ENCODE data around the gene HOXB6. TPM values are rescaled to one million over a fixed set of nuclear protein-coding genes. Genes with fewer than 3 reads are reported as not detected.

HOXB6 gene
- total and polyA plus RNA-seq, 3 experiments from 2014 or later = 0.22 to 0.37 TPM; not detected in 1

DNA sequence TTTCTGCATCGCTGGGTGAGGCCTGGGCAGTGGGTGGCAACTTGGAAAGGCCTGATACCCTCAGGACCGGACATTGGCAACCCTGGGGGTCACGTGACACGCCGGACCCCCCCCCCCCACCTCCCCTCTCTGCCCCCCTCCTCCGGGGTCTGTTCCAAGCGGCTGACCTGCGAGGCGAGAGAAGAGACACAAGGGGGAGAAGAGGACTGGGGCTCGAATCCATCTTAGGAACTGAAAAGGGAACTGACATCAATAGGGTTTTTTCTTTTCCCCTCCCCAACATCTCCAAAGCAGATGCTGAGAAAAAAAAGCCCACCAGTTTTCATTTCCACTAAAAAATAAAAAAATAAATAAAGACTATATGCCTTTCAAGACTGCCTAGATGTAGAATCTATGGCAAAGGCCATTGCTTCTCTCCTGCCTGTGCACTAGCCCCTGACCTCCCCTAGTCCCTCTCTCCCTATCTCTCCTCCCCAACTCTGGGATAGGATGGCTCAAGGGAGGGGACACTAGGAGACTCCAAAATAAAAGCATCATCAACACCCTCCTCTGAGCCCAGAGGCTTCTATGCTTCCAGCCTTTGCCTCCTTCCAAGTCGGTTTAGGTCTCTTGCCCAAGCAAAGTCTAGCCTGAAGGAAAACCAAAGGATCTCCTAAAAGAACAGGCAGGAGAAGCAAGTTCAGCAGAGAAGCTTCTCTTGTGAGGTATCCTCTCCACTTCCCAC, 52.2 kb downstream of the HOXB6 start:
- H3K4me1 ChIP-seq (ENCODE audit: insufficient read depth, low read length) = peaks cover 12% of the 10 kb centered on the region
- H3K36me3 ChIP-seq (ENCODE audit: insufficient read depth, low read length) = no peaks in the 10 kb centered on the region
- H3K4me3 ChIP-seq (ENCODE audit: low read length) = no peak overlapping the region
- H3K27me3 Mint-ChIP-seq = peaks cover 9 to 10% of the 10 kb centered on the region in 2 donors
- no peak overlapping the region for H3K27ac Mint-ChIP-seq
- H3K36me3 Mint-ChIP-seq = peaks cover 0 to 8% (median 5%) of the 10 kb centered on the region in 3 donors
- H3K4me3 Mint-ChIP-seq = no peak overlapping the region
- peaks cover 8 to 24% (median 16%) of the 10 kb centered on the region in 3 donors for H3K4me1 Mint-ChIP-seq
- no peaks in the 10 kb centered on the region for H3K27me3 ChIP-seq (ENCODE audit: insufficient read depth, low read length, poor library complexity, severe bottlenecking)
- ChIA-PET CTCF (no interaction called here), POLR2A (no interaction called here)
- H3K9me3 ChIP-seq (ENCODE audit: low read length) = no peaks in the 10 kb centered on the region
- H3K27ac ChIP-seq (ENCODE audit: low read depth, low read length) = no peak overlapping the region
- H3K9me3 Mint-ChIP-seq = no peaks in the 10 kb centered on the region
- peak in 1 of 5 donors; percentile 6 for DNase-seq

DNA sequence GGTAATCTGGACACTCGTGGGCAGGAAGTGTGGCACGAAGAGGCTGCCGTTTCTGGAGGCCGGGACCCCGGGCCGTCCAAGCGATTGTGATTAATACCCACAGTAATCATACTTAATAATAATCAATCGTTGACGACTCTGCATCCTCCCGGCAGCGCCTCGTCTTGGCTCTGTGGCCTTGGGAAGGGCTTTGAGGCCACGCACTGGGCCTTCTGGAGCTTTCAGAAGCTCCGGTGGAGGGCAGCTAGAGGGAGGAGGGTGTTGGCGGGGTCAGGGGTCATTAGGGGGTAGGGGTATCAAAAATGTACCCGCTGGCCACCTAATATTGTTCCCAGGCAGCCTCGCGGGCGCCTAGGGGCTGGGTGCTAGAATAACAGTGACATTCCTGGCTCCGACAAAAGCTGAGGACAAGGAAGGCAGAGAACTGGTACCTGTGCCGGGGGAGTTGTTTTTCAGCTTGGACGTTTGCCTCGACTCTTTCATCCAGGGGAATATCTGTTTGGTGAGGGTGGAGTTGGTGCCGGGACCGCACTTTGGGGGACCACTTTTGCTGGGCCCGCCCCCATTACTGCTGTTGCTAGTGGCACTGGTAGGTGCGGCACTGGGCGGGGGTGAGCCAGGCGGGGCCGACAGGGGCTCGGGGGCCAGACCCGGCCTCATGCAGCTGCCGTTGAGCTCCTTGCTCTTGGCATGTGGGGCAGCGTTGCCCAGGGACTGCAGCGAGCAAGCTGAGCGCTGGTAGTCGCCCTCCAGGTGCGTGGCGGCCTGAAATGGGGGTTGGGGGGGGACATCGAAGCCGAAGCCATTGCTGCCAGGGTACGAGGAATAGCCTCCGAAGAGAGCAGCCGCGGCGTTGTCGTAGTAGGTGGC, 53.0 kb downstream of the HOXB6 start:
- peaks cover 17% of the 10 kb centered on the region for H3K4me1 ChIP-seq (ENCODE audit: insufficient read depth, low read length)
- ChIA-PET CTCF (no interaction called here), POLR2A (no interaction called here)
- peaks cover 7% of the 10 kb centered on the region in 2 donors for H3K27me3 Mint-ChIP-seq
- peaks cover 9 to 31% (median 18%) of the 10 kb centered on the region in 3 donors for H3K4me1 Mint-ChIP-seq
- H3K9me3 ChIP-seq (ENCODE audit: low read length) = no peaks in the 10 kb centered on the region
- peaks cover 0 to 8% (median 5%) of the 10 kb centered on the region in 3 donors for H3K36me3 Mint-ChIP-seq
- no peak overlapping the region for H3K27ac ChIP-seq (ENCODE audit: low read depth, low read length)
- H3K27ac Mint-ChIP-seq = no peak overlapping the region
- no peak overlapping the region for H3K4me3 Mint-ChIP-seq
- H3K36me3 ChIP-seq (ENCODE audit: insufficient read depth, low read length) = no peaks in the 10 kb centered on the region
- H3K27me3 ChIP-seq (ENCODE audit: insufficient read depth, low read length, poor library complexity, severe bottlenecking) = no peaks in the 10 kb centered on the region
- H3K9me3 Mint-ChIP-seq = no peaks in the 10 kb centered on the region
- peak in 1 of 5 donors; percentile 33 for DNase-seq
- H3K4me3 ChIP-seq (ENCODE audit: low read length) = no peak overlapping the region

DNA sequence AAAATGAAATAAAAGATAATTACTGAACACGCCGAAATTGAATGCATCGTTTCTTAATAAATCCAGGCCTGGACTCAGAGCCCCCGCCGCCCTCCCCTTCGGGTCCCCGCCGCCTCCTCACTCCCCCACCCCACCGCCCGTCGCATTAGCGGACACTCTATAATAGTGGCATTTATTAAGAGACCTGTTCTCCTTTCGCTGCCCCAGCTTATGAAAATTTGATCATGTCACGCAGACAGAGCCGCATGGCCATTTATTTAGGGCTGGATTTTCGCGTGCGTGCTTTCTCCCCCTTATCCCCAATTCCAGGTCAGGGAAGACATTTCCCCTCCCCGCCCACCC, 53.6 kb downstream of the HOXB6 start:
- Mint-ChIP-seq H3K27me3 (peaks cover 3 to 6% of the 10 kb centered on the region in 2 donors), H3K4me3 (no peak overlapping the region), H3K27ac (no peak overlapping the region), H3K4me1 (peaks cover 9 to 36% (median 18%) of the 10 kb centered on the region in 3 donors), H3K9me3 (no peaks in the 10 kb centered on the region), H3K36me3 (peaks cover 0 to 8% (median 5%) of the 10 kb centered on the region in 3 donors)
- H3K4me3 ChIP-seq (ENCODE audit: low read length) = no peak overlapping the region
- no peaks in the 10 kb centered on the region for H3K36me3 ChIP-seq (ENCODE audit: insufficient read depth, low read length)
- H3K27ac ChIP-seq (ENCODE audit: low read depth, low read length) = no peak overlapping the region
- H3K27me3 ChIP-seq (ENCODE audit: insufficient read depth, low read length, poor library complexity, severe bottlenecking) = no peaks in the 10 kb centered on the region
- ChIA-PET POLR2A (no interaction called here), CTCF (no interaction called here)
- no peaks in the 10 kb centered on the region for H3K9me3 ChIP-seq (ENCODE audit: low read length)
- peaks cover 22% of the 10 kb centered on the region for H3K4me1 ChIP-seq (ENCODE audit: insufficient read depth, low read length)
- no peak for DNase-seq

DNA sequence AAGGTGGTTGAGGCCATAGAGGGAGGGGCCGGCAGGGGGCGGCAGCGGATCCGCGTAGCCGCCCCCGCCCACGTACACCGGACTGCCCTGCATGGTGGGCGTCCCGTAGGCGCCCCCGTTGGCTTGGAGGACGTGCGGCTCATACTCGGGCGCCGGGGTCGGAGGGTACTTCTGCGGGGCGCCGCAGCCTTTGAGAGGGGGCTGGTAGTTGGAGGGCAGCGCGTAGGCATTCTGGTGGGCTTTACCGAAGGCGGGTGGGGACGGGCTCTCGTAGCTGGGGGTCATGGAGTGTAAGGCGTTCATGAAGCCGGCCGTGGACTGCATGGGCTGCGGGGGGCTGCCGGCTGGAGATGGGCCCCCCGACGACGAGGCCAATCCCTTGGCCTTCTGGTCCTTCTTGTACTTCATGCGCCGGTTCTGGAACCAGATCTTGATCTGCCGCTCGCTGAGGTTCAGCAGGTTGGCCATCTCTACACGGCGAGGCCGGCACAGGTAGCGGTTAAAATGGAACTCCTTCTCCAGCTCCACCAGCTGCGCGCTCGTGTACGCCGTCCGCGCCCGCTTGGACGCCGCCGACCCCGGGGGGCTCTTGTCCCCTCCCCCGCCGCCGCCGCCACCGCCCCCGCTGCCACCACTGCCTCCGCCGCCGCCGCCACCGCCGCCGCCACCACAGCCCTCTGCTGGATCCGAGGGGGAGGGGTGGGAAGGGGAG, 54.1 kb downstream of the HOXB6 start:
- Mint-ChIP-seq H3K27me3 (peaks cover 3 to 5% of the 10 kb centered on the region in 2 donors), H3K4me1 (peaks cover 11 to 35% (median 18%) of the 10 kb centered on the region in 3 donors), H3K36me3 (peaks cover 0 to 8% (median 5%) of the 10 kb centered on the region in 3 donors), H3K27ac (no peak overlapping the region), H3K4me3 (no peak overlapping the region), H3K9me3 (no peaks in the 10 kb centered on the region)
- peaks cover 24% of the 10 kb centered on the region for H3K4me1 ChIP-seq (ENCODE audit: insufficient read depth, low read length)
- DNase-seq = peak in 1 of 5 donors; percentile 36
- H3K27me3 ChIP-seq (ENCODE audit: insufficient read depth, low read length, poor library complexity, severe bottlenecking) = no peaks in the 10 kb centered on the region
- H3K36me3 ChIP-seq (ENCODE audit: insufficient read depth, low read length) = no peaks in the 10 kb centered on the region
- no peaks in the 10 kb centered on the region for H3K9me3 ChIP-seq (ENCODE audit: low read length)
- ChIA-PET POLR2A (no interaction called here), CTCF (no interaction called here)
- H3K27ac ChIP-seq (ENCODE audit: low read depth, low read length) = no peak overlapping the region
- H3K4me3 ChIP-seq (ENCODE audit: low read length) = no peak overlapping the region

DNA sequence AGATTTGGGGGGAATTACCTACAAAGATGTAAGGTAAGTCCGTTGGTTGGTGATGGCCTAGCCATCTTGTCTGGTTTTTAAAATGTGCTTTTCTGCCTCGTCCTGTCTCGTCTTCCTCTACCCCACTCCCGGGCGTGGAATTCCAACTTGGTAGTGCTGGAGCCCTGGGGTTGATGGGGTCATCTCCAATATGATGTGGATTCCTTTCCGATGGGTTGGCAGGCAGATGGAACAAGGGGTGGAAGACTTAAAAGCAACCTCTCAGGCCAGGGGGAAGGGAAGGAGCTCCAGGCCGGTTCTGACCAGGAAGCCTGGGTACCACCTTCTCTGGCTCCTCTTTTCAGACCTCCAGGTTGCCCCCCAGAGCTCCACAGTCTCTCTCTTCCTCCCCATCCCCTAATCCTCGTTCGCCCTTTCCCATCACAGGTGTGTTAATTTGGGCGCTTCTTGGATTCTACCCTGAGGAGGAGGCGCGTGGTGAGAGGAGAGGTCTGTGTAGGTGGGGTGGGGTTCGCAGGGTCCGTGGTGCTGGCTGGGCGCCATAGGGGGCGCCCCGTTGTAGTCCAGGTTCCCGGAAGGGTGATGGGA, 54.8 kb downstream of the HOXB6 start:
- ChIA-PET POLR2A (no interaction called here), CTCF (no interaction called here)
- Histone ChIP-seq H3K27me3 (ENCODE audit: insufficient read depth, low read length, poor library complexity, severe bottlenecking) (no peaks in the 10 kb centered on the region), H3K9me3 (ENCODE audit: low read length) (no peaks in the 10 kb centered on the region), H3K27ac (ENCODE audit: low read depth, low read length) (no peak overlapping the region), H3K4me1 (ENCODE audit: insufficient read depth, low read length) (peaks cover 30% of the 10 kb centered on the region), H3K36me3 (ENCODE audit: insufficient read depth, low read length) (no peaks in the 10 kb centered on the region), H3K4me3 (ENCODE audit: low read length) (no peak overlapping the region)
- no peak overlapping the region for H3K27ac Mint-ChIP-seq
- H3K9me3 Mint-ChIP-seq = no peaks in the 10 kb centered on the region
- H3K36me3 Mint-ChIP-seq = peaks cover 0 to 8% (median 5%) of the 10 kb centered on the region in 3 donors
- H3K27me3 Mint-ChIP-seq = peaks cover 0 to 2% of the 10 kb centered on the region in 2 donors
- no peak overlapping the region for H3K4me3 Mint-ChIP-seq
- H3K4me1 Mint-ChIP-seq = peaks cover 12 to 36% (median 13%) of the 10 kb centered on the region in 3 donors
- peak in 1 of 5 donors; percentile 39 for DNase-seq

DNA sequence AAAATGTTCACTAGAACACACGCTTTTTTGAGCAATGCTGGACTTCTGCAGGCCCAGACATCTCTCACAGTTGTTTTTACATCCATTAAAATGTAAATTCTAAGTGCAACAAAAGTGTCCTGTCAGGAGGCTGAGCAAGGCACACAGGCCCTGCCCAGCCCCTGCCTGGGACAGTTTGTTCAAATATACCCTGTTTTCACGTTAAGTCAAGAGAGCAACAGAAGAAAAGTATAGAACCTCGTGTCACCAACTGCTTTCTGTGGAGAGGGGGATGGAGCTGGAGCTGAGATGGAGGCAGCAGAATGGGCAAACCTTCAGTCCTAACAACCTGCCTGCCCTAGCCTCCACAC, 55.5 kb downstream of the HOXB6 start:
- no peaks in the 10 kb centered on the region for H3K36me3 ChIP-seq (ENCODE audit: insufficient read depth, low read length)
- no peak for DNase-seq
- H3K9me3 ChIP-seq (ENCODE audit: low read length) = no peaks in the 10 kb centered on the region
- peak overlapping the region in 1 of 7 donors; percentile 11 for H3K4me3 Mint-ChIP-seq
- H3K27ac ChIP-seq (ENCODE audit: low read depth, low read length) = peak overlapping the region; percentile 92
- peaks cover 0 to 2% of the 10 kb centered on the region in 2 donors for H3K27me3 Mint-ChIP-seq
- H3K27me3 ChIP-seq (ENCODE audit: insufficient read depth, low read length, poor library complexity, severe bottlenecking) = no peaks in the 10 kb centered on the region
- no peaks in the 10 kb centered on the region for H3K9me3 Mint-ChIP-seq
- H3K4me1 Mint-ChIP-seq = peaks cover 12 to 41% (median 13%) of the 10 kb centered on the region in 3 donors
- no peak overlapping the region for H3K4me3 ChIP-seq (ENCODE audit: low read length)
- POLR2A ChIA-PET = interaction anchor here (0.9 kb wide), 1 partner anchor 12 kb away, joined by 3 read pairs; no protein-coding TSS in a partner anchor
- H3K4me1 ChIP-seq (ENCODE audit: insufficient read depth, low read length) = peaks cover 32% of the 10 kb centered on the region
- H3K27ac Mint-ChIP-seq = peak overlapping the region in 1 of 8 donors; percentile 36
- H3K36me3 Mint-ChIP-seq = peaks cover 0 to 8% (median 5%) of the 10 kb centered on the region in 3 donors
- CTCF ChIA-PET = interaction anchor here (1.7 kb wide), 1 partner anchor 44 kb away, joined by 3 read pairs; no protein-coding TSS in a partner anchor

DNA sequence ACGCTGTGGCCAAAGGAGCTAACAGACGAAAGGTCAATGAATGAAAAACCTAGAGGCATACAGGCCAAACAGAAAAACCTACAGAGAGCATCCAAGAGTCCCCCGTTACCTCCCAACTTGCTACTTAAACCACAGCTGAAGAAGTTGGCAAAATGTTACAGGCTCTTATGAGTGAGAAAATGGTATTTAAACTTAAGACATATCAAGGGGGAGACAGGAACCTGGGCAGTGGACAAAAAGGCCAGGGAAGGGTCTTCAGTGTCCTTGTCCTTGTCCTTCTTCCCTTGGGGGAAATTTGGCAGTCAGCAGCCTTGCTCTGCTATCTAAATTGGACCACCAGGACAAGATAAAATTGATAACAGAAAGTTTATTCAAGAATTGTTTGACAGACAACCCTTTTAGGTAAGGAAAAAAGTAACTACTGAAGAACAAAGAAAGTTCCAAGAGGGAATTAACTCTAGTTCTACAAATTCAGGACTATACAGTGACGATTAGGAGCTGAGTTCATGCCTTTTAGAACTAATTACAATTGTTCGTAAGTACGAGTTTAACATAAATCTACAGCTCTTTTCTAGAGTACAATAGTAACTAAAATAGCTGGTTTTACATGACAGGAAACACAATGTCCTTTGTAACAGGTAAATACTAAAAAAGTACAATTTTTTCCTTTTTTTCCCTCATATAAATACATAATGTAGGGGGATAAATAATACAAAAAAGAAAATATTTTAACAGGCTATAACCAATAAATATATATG, 56.1 kb downstream of the HOXB6 start:
- H3K27me3 ChIP-seq (ENCODE audit: insufficient read depth, low read length, poor library complexity, severe bottlenecking) = no peaks in the 10 kb centered on the region
- peak overlapping the region; percentile 92 for H3K27ac ChIP-seq (ENCODE audit: low read depth, low read length)
- H3K4me3 ChIP-seq (ENCODE audit: low read length) = peak overlapping the region; percentile 26
- H3K9me3 ChIP-seq (ENCODE audit: low read length) = no peaks in the 10 kb centered on the region
- Mint-ChIP-seq H3K9me3 (no peaks in the 10 kb centered on the region), H3K27ac (peak overlapping the region in 6 of 8 donors; percentile 12 to 84 (median 66)), H3K27me3 (peaks cover 3 to 5% of the 10 kb centered on the region in 2 donors), H3K4me3 (peak overlapping the region in 5 of 7 donors; percentile 18 to 69 (median 62)), H3K36me3 (peaks cover 0 to 12% (median 4%) of the 10 kb centered on the region in 3 donors), H3K4me1 (peaks cover 15 to 45% (median 18%) of the 10 kb centered on the region in 3 donors)
- ChIA-PET POLR2A (interaction anchor here (0.6 to 0.9 kb wide), 2 partner anchors 12 to 37 kb away, joined by 3 to 10 read pairs; no protein-coding TSS in a partner anchor), CTCF (interaction anchor here (1.7 kb wide), 1 partner anchor 44 kb away, joined by 3 read pairs; no protein-coding TSS in a partner anchor)
- no peak for DNase-seq
- peaks cover 32% of the 10 kb centered on the region for H3K4me1 ChIP-seq (ENCODE audit: insufficient read depth, low read length)
- no peaks in the 10 kb centered on the region for H3K36me3 ChIP-seq (ENCODE audit: insufficient read depth, low read length)
